ENCODE data around the gene WDR93.

Gene WDR93

GRCh38 chr15:89675606-89676005 is 15.0 kb upstream of the WDR93 start:
- TF ChIP-seq ZFX (IDR thresholded peaks at IDR 0.05; ENCODE audit: borderline replicate concordance) (no peak), CTCF (IDR thresholded peaks at IDR 0.05) (no peak)
- H3K27ac ChIP-seq: no peak overlapping the region

DNA sequence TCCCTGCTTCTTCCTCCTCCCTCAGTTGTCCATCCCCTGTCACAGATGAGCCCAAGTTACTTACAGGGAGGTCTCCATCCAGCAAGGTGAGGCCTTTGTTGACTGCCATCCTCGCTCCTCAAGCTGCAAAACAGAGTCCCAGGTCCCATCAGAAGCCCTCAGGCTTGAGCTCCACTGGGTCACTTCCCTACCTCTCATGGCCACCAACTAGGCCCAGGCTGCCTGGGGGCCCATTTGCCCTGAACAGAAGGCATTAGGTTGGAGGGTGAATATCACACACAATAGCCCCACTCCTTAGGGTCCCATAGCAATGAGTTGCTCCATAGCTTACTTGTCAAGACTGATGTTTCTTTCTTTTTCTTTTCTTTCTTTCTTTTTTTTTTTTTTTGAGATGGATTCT is 13.2 kb upstream of the WDR93 start:
- TF ChIP-seq CTCF (IDR thresholded peaks at IDR 0.05) (no peak), ZFX (IDR thresholded peaks at IDR 0.05; ENCODE audit: borderline replicate concordance) (no peak)
- H3K27ac ChIP-seq: no peak overlapping the region

DNA sequence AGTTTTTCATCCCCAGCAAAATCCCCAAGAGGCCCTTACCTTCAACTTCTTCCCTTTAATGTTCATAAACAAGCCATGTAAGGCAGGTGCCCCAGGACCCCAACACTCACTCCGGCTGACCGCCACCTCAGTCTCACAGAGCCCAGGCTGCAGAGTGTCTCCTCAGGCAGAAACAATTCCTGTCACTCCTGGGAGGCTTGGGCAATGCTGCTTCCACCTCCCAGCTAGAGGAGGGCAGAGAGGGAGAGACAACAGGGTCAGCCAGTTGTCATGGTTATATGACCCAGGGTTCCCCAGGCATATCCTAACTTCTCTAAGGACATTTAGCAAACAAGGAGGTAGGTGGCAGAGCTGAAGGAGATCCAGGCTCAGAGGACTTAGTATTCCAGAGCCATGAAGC is 11.4 kb upstream of the WDR93 start, which contains the start of gene PLIN1:
TSS of gene PLIN1 (minus strand) at position 156 of the 400 bp plus-strand sequence. CDS start 1,878 bp downstream, outside the sequence.
- H3K27ac ChIP-seq: peak within 1 kb of the TSS; percentile 55
- TF ChIP-seq CTCF (IDR thresholded peaks at IDR 0.05) (no peak), ZFX (IDR thresholded peaks at IDR 0.05; ENCODE audit: borderline replicate concordance) (no peak)

GRCh38 chr15:89680282-89680873 is 10.2 kb upstream of the WDR93 start:
- peak overlapping the region; percentile 55 for H3K27ac ChIP-seq
- TF ChIP-seq CTCF (IDR thresholded peaks at IDR 0.05) (no peak), ZFX (IDR thresholded peaks at IDR 0.05; ENCODE audit: borderline replicate concordance) (no peak)

- no peak for TF ChIP-seq ZFX (IDR thresholded peaks at IDR 0.05; ENCODE audit: borderline replicate concordance)
- TF ChIP-seq CTCF (IDR thresholded peaks at IDR 0.05): no peak
- H3K27ac ChIP-seq: peak overlapping the region; percentile 55; the same call in 1 of the 2 replicates
Observed at GRCh38 chr15:89681146-89681545, 9.5 kb upstream of the WDR93 start.

DNA sequence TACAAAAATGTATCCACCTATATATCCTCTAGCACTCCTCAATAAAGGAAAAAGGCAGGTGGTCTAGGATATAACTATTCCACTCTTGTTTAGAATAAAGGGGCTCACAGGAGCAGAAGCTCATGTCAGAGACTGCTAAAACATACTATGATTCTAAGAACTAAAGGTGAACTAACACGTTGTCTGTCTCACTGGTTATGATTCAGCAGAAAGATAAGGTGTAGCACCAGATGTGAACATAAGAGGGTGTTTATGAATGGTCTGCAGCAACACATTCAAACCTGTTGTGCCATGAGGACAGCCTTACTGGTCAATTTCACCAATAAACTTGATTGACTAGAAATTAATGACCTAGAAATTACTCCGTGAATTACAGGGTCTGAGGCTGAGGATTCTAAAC is 4.6 kb upstream of the WDR93 start:
- TF ChIP-seq ZFX (IDR thresholded peaks at IDR 0.05; ENCODE audit: borderline replicate concordance) (no peak), CTCF (IDR thresholded peaks at IDR 0.05) (no peak)
- no peak overlapping the region for H3K27ac ChIP-seq

DNA sequence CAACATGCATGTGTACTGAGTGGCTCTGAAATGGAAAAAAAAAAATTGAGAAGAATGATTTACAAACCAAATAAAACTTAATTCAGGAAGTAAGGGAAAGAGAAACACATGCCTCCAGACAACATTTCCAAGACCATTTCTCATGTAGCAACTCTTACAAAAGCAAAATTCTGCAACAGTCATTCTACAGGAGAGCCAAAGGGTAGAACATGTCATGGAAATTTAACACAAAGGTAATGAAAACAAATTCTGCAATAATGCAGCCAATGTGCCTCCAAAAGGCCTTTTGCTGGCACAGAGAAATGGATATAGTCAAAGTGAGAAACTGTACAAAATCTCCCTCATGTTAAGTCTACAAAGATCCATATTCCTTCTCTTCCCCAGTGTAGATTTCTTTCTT is 4.1 kb upstream of the WDR93 start:
- TF ChIP-seq CTCF (IDR thresholded peaks at IDR 0.05): no peak
- no peak for TF ChIP-seq ZFX (IDR thresholded peaks at IDR 0.05; ENCODE audit: borderline replicate concordance)
- no peak overlapping the region for H3K27ac ChIP-seq

- peak overlapping the region; percentile 20; the same call in 1 of the 2 replicates for H3K27ac ChIP-seq
Observed at GRCh38 chr15:89689930-89690275, 708 bp upstream of the WDR93 start.
